GM20431 (cell line): Measurements from ENCODE around the gene BBOX1.
"Not testable (repeated sequence)": the region's sequence is repeated elsewhere in the genome, so short reads cannot be mapped to it uniquely, and the experiment has no call there.

ENCODE experiments used
- in situ Hi-C: fragments of 300-500 bp; cut with MseI, MboI; formaldehyde crosslinking; loops from one replicate; pipeline ENCODE4 v1.15.0; 2020; ENCODE audit warnings: low sequenced_read_pairs; ENCODE audit not compliant: unreplicated experiment

Gene BBOX1

DNA sequence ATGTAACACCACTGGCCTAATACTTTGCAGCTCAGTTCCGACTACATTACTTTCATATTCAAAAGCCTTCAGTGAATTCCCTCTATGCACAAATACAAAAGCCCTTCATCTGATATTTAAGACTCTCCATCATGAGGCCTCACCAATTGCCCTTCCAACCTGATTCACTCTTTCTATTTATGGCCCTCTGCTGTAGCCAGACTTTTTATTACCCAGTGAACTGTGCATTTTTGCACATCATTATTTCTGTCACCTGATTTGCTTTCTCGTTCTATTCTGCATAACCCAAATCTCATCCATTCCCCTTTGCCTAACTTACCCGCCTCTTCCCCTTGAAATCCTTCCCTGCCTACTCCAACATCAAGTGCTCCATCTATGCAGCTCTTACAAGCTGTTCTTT lies 78.3 kb downstream of the BBOX1 start:
- in situ Hi-C loops, result no loop called here

- in situ Hi-C loops, result no loop called here
These were observed 78.8 kb downstream of the BBOX1 start for GRCh38 chr11:27119396-27119795.

- in situ Hi-C loops, result no loop called here
These were observed 79.6 kb downstream of the BBOX1 start for GRCh38 chr11:27120211-27120610.

- in situ Hi-C loops, result no loop called here
These were observed 81.4 kb downstream of the BBOX1 start for GRCh38 chr11:27122001-27122400.

- in situ Hi-C loops, result no loop called here
These were observed 84.1 kb downstream of the BBOX1 start for GRCh38 chr11:27124514-27125264.

GRCh38 chr11:27129686-27130085 lies 89.1 kb downstream of the BBOX1 start:
- in situ Hi-C loops, result no loop called here

- in situ Hi-C loops, result no loop called here
These were observed 90.2 kb downstream of the BBOX1 start for GRCh38 chr11:27130806-27131205.

DNA sequence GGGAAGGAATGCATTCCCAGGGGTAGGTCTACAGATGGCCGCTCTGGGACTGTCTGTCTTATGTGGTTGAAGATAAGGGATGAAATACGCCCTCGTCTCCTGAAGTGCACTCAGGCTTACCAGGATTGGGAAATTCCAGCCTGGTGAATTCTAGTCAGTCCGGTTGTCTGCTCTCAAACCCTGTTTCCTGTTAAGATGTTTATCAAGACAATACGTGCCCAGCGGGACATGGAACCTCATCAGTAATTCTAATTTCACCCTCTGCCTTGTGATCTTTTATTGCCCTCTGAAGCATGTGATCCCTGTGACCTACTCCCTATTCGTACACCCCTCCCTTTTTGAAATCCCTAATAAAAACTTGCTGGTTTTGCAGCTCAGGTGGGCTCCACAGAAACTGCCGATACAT lies 95.3 kb downstream of the BBOX1 start:
- in situ Hi-C loops, result not testable (repeated sequence)

- in situ Hi-C loops, result no loop called here
These were observed 98.1 kb downstream of the BBOX1 start for GRCh38 chr11:27138716-27139115.

DNA sequence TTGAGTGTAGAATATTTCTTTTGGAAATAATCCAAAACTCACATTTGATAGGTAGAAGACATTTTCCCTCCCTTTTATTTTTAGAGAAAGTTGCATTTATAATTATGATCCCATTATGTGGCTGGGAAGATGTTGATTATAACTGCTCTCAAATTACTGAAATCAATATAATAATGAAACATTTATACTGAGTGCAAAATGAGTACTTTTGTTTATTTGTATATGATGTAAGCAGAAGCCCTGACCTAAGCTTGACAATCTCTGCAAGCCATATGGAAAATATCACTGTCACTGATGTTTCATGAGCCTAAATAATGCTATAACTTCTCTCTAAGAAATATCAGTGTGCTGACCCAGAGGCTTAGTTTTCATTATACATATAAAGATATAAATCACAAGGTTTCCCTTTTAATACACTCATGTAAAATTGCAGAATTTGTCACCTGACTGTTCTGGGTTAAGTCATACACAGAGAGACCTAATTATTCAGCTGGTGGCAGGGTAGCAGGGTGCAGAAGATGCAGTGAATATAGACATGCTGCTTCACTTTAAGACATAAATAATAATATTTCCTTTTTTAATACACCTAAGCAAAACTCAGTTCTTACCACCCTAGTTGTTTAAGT lies 99.2 kb downstream of the BBOX1 start:
- in situ Hi-C loops, result no loop called here

DNA sequence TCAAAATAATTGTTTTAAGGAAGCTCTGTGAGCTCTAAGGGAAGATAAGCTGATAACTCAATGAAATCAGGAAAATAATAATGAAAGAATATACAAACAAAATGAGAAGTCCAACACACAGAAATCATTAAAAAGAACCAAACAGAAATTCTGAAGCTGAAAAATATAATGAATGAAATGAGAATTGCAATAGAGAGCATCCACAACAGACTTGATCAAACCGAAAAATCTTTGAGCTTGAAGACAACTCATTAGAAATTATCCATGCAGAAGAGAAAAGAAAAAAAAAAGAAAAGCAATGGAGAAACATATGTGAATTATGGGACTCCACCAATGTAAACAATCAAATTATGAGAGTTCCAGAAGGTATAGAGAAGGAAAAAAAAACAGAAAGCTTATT lies 101.0 kb downstream of the BBOX1 start:
- in situ Hi-C loops, result no loop called here

DNA sequence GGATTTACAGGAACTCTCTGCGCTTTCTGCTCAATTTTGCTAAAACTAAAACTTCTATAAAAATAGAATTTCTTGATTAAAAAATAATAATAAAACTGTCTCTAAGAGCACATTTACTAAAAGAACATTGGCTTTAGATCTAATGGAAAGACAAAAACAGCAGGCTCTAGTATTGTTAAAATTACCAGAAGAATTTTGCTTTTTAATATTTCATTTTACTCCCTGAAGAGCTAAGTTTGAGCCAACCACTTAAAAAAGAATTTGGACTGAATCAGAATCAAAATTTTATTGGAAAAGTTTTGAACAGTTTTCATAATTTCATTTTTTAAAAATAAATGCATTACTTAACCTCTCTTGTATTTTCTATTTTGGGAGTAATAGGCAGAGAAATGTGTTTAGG lies 107.3 kb downstream of the BBOX1 start:
- in situ Hi-C loops, result no loop called here

GRCh38 chr11:27148506-27148905 lies 107.9 kb downstream of the BBOX1 start:
- in situ Hi-C loops, result no loop called here

DNA sequence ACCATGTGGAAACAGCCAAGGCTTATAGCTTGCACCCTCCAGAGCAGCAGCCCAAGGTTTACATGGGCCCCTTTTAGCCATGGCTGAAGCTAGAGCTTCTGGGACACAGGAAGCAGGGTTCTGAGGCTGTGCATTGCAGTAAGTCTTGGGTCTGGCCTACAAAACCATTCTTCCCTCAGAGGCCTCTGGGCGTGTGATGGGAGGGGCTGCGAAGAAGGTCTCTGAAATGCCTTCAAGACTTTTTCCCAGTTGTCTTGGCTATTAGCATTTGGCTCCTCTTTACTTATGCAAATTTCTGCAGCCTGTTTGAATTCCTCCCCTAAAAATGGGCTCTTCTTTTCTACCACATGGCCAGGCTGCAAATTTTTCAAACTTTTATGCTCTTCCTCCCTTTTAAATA lies 109.5 kb downstream of the BBOX1 start:
- in situ Hi-C loops, result no loop called here

- in situ Hi-C loops, result no loop called here
These were observed 112.5 kb downstream of the BBOX1 start for GRCh38 chr11:27153136-27153535.

GRCh38 chr11:27158456-27159334 lies 118.1 kb downstream of the BBOX1 start:
- in situ Hi-C loops, result no loop called here

- in situ Hi-C loops, result no loop called here
These were observed 118.7 kb downstream of the BBOX1 start for GRCh38 chr11:27159335-27159679.

- in situ Hi-C loops, result loop anchor here (10.0 kb wide), 1 partner anchor 406 kb away; no protein-coding TSS in a partner anchor
These were observed 120.5 kb downstream of the BBOX1 start for GRCh38 chr11:27161071-27161470.

- in situ Hi-C loops, result loop anchor here (10.0 kb wide), 1 partner anchor 407 kb away; no protein-coding TSS in a partner anchor
These were observed 121.6 kb downstream of the BBOX1 start for GRCh38 chr11:27162237-27162636.

- in situ Hi-C loops, result loop anchor here (10.0 kb wide), 1 partner anchor 411 kb away; no protein-coding TSS in a partner anchor
These were observed 125.5 kb downstream of the BBOX1 start for GRCh38 chr11:27166130-27166529.
